ENCODE results near the gene CD82. TPM values are rescaled to one million over a fixed set of nuclear protein-coding genes. Genes with fewer than 3 reads are reported as not detected.
"Not testable (repeated sequence)": the region's sequence is repeated elsewhere in the genome, so short reads cannot be mapped to it uniquely, and the experiment has no call there.

The CD82 gene
- total RNA-seq, 1 experiment from 2014 or later, result 4.5 TPM

DNA sequence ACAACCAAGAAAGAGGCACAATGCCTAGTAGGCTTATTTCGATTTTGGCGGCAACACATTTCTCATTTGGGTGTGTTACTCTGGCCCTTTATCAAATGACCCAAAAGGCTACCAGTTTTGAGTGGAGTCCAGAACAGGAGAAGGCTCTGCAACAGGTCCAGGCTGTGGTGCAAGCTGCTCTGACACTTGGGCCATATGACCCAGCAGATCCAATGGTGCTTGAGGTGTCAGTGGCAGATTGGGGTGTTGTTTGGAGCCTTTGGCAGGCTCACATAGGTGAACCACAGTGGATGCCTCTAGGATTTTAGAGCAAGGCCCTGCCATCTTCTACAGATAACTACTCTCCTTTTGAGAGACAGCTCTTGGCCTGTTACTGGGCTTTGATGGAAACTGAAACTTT is 17.9 kb upstream of the CD82 start:
- H3K23me2 ChIP-seq (ENCODE audit: insufficient read length, low read depth, low read length, poor library complexity, severe bottlenecking); H2BK5ac ChIP-seq (ENCODE audit: insufficient read length, low read length); H3K36me3 Mint-ChIP-seq (ENCODE audit: insufficient read depth in 1 of 3, low read depth in 3 of 3); H2AK5ac ChIP-seq (ENCODE audit: insufficient read length, low read length); H3K9me3 Mint-ChIP-seq; H3K79me2 ChIP-seq (ENCODE audit: insufficient read depth, low read length); H4K91ac ChIP-seq (ENCODE audit: insufficient read length, low read depth, low read length); DNase-seq; H3K9me3 ChIP-seq (ENCODE audit: control insufficient read depth, low read depth, low read length); H2BK15ac ChIP-seq (ENCODE audit: low read depth, low read length); H3K9ac ChIP-seq (ENCODE audit: extremely low read depth, insufficient read length, low read length); H2BK20ac ChIP-seq (ENCODE audit: low read depth, low read length, poor library complexity, severe bottlenecking); H4K8ac ChIP-seq (replicated peaks; ENCODE audit: insufficient read length, low read depth, low read length); H3K23ac ChIP-seq (ENCODE audit: insufficient read length, low read depth, low read length); H3K4ac ChIP-seq (ENCODE audit: low read depth, low read length); H2BK12ac ChIP-seq (ENCODE audit: insufficient read length, low read depth, low read length); H4K5ac ChIP-seq (ENCODE audit: insufficient read length, low read depth, low read length); H4K20me1 ChIP-seq (ENCODE audit: control insufficient read depth, insufficient read depth, insufficient read length); H2BK120ac ChIP-seq (ENCODE audit: low read depth, low read length, poor library complexity, severe bottlenecking); H3K56ac ChIP-seq (ENCODE audit: insufficient read length, low read depth, low read length); H3K18ac ChIP-seq (ENCODE audit: insufficient read length, low read depth, low read length); H3K27ac ChIP-seq (ENCODE audit: insufficient read length, low read depth, low read length); H3K27me3 ChIP-seq (ENCODE audit: insufficient read depth, low read length); H3T11ph ChIP-seq (ENCODE audit: low read length); H3K4me3 Mint-ChIP-seq; H2AFZ ChIP-seq (ENCODE audit: low read length); H3K79me1 ChIP-seq (ENCODE audit: insufficient read depth, low read depth, low read length, poor library complexity, severe bottlenecking); H3K4me2 ChIP-seq (ENCODE audit: insufficient read depth, insufficient read length, low read length); H3K14ac ChIP-seq (ENCODE audit: insufficient read depth, low read length); H3K4me1 Mint-ChIP-seq; H3K27ac Mint-ChIP-seq; H3K4me1 ChIP-seq (ENCODE audit: insufficient read depth, low read length): not testable (repeated sequence)
- no CpG with 5 or more reads among the region's 2 CpGs for whole genome bisulfite sequencing (ENCODE audit: extremely low coverage, insufficient read length, low lambda C conversion rate)
- H3K27me3 Mint-ChIP-seq (ENCODE audit: low read depth), result peaks cover 22% of the 10 kb centered on the region
